GM18909 (cell line): ENCODE data around the gene RFPL1.
"Not testable (repeated sequence)": the region's sequence is repeated elsewhere in the genome, so short reads cannot be mapped to it uniquely, and the experiment has no call there.

Experiments
- ATAC-seq: cut with Tn5 transposase; IDR thresholded peaks from one replicate; pipeline ENCODE4 v1.9.1; 2021; ENCODE audit warnings: mild to moderate bottlenecking; ENCODE audit not compliant: unreplicated experiment, poor library complexity

The RFPL1 gene

DNA sequence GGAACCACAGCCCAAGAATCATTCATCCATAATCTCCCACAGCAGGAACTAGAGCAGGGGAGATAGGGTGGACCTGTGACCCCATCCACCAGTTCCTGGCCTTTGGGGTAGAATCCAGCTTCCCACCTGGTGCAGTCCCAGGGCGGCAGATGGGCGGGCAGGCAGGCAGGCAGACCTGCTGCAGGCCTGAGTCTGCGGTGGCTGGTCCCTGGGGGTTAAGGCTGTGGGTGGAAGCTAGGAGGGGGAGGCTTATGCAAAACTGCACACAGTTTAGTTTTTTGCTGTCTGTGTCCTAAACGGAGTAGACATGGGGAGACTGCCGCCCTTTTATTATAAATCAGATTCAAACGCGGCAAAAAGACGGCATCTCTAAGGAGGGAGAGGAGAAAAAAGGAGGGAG is 37.2 kb downstream of the RFPL1 start:
- no peak for ATAC-seq

- ATAC-seq = no peak
These were observed 37.7 kb downstream of the RFPL1 start for GRCh38 chr22:29476116-29476515.

DNA sequence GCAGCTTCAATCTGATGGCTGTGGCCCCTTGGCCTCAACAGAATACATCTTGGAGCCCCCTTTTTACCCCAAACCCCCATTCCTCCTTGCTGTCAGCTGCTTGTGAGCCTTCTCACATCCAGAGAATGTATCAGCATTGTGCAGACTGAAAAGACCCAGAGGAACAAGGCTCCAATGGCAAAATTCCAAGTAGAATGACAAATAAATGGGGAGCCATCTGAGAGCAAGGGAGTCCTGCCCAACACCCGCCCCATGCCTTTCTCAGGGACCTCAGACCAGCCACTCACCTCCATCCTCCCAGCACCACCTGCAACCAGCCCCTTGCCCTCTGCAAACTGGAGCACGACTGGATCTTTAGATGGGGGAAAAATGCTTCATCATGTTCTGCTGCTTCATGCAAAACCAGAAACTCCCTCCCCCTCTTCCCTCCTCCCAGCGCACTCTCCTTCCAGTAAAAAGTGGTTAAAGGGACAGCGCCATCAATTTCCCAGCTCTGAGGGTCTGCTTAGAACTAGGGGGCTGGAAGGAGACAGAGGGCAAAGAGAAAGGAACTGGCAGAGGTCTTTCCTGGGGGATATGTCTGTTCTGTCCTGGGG is 39.4 kb downstream of the RFPL1 start:
- ATAC-seq = no peak

- ATAC-seq = no peak
These were observed 40.2 kb downstream of the RFPL1 start for GRCh38 chr22:29478326-29479276.

DNA sequence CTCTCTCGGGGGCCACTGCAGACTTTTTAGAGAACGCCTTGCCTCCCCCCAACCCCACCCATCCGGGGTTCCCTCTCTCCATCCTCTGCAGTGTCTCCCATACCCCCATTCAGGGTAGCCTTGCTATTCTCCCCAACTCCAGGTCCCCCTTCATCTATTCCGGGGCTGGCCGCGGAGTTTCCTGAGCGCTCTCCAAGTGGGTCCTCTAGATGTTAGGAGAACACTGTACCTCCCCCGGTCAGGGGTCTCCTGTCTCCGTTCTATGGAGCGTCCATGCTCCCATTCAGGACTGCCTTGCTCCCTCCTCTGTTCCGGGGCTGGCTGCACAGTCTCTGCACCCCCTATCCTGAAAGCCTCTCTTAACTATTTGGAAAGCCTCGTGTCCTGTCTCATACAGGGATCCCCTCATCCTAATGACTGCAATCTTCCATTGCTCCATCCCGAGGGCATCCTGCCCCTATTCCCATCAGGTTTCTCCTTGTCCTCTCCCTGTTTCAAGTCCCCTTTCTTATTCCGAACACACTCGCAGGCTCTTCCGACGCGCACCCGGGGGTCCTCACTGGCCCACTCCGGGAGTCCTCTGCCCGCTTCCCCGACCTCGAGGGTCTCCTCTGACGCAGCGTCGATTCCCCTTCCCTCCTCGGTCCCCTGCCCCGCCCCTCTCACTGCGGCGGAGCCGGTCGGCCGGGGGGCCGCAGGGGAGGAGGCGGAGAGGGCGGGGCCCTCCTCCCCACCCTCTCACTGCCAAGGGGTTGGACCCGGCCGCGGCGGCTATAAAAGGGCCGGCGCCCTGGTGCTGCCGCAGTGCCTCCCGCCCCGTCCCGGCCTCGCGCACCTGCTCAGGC is 41.3 kb downstream of the RFPL1 start, which contains the start of gene NEFH:
NEFH (plus strand) TSS at position 802 of the 845 bp plus-strand sequence. CDS start 45 bp downstream, outside the sequence.
- ATAC-seq = no peak

DNA sequence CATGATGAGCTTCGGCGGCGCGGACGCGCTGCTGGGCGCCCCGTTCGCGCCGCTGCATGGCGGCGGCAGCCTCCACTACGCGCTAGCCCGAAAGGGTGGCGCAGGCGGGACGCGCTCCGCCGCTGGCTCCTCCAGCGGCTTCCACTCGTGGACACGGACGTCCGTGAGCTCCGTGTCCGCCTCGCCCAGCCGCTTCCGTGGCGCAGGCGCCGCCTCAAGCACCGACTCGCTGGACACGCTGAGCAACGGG is 41.8 kb downstream of the RFPL1 start:
- no peak for ATAC-seq

- ATAC-seq = no peak
These were observed 42.3 kb downstream of the RFPL1 start for GRCh38 chr22:29480512-29481264.

- ATAC-seq = no peak
These were observed 43.0 kb downstream of the RFPL1 start for GRCh38 chr22:29481265-29482000.

- ATAC-seq = no peak
These were observed 43.9 kb downstream of the RFPL1 start for GRCh38 chr22:29482253-29482652.

DNA sequence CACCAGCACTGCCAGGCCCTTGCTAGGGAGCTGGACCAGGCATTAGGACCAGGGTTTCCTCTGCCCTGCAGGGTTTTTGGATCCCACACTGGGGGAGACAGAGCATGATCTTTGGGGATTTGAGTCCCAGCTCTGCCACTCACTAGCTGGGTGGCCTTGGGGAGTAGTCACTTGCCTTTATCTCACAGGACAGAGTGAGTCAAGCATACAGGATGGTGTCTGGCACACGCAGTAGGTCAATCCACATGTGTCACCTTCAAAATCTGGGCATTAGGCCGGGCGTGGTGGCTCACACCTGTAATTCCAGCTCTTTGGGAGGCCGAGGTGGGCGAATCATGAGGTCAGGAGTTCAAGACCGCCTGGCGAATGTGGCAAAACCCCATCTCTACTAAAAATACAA is 44.3 kb downstream of the RFPL1 start:
- ATAC-seq = no peak

DNA sequence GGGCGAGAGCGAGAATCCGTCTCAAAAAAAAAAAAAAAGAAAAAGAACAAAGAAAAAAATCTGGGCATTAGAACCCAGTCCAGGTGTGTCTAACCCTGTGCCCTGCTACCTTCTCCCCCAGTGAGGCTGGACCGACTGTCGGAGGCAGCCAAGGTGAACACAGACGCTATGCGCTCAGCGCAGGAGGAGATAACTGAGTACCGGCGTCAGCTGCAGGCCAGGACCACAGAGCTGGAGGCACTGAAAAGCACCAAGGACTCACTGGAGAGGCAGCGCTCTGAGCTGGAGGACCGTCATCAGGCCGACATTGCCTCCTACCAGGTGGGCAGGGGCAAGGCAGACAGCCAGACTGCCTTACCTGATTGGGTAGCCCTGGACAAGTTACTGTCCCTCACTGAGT is 44.9 kb downstream of the RFPL1 start:
- no peak for ATAC-seq

- ATAC-seq = no peak
These were observed 46.3 kb downstream of the RFPL1 start for GRCh38 chr22:29484642-29485041.

GRCh38 chr22:29485448-29485847 is 47.1 kb downstream of the RFPL1 start:
- no peak for ATAC-seq

GRCh38 chr22:29487426-29487986 is 49.1 kb downstream of the RFPL1 start:
- no peak for ATAC-seq

DNA sequence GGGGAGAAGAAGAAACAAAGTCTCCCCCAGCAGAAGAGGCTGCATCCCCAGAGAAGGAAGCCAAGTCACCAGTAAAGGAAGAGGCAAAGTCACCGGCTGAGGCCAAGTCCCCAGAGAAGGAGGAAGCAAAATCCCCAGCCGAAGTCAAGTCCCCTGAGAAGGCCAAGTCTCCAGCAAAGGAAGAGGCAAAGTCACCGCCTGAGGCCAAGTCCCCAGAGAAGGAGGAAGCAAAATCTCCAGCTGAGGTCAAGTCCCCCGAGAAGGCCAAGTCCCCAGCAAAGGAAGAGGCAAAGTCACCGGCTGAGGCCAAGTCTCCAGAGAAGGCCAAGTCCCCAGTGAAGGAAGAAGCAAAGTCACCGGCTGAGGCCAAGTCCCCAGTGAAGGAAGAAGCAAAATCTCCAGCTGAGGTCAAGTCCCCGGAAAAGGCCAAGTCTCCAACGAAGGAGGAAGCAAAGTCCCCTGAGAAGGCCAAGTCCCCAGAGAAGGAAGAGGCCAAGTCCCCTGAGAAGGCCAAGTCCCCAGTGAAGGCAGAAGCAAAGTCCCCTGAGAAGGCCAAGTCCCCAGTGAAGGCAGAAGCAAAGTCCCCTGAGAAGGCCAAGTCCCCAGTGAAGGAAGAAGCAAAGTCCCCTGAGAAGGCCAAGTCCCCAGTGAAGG is 50.9 kb downstream of the RFPL1 start:
- not testable (repeated sequence) for ATAC-seq

GRCh38 chr22:29491012-29491411 is 52.6 kb downstream of the RFPL1 start:
- no peak for ATAC-seq
